HG03060 (cell line): ENCODE data around the gene LSS.
"Not testable (repeated sequence)": the region's sequence is repeated elsewhere in the genome, so short reads cannot be mapped to it uniquely, and the experiment has no call there.

Experiments used
- ATAC-seq: cut with Tn5 transposase; IDR thresholded peaks from one replicate; pipeline ENCODE4 v1.9.1; 2021; ENCODE audit warnings: low read depth, moderate number of reproducible peaks; ENCODE audit not compliant: unreplicated experiment

The LSS gene

DNA sequence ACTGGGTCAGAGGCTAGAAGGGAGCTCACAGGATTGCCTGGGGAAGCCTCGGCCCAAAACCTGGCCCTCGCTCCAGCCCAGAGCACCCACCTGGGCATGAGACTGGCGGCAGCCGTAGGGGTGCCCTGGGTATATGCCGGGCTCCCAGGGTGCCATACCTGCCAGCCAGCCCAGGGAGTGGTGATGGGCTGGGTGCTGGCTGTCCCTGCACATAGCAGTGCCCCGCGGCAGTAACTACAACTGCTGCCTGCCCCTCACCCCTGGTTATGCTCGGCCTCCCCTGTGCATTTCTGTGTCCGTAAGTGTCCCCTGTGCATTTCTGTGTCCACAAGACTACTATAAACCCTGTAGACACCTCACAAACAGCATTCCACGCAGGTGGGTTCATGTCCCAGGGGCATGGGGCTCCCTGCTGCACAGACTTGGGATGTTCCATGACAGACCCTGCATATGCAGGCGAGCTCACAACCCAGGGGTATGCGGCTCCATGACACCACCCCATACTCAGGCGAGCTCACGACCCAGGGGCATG, 38.5 kb downstream of the LSS start:
- no peak for ATAC-seq

DNA sequence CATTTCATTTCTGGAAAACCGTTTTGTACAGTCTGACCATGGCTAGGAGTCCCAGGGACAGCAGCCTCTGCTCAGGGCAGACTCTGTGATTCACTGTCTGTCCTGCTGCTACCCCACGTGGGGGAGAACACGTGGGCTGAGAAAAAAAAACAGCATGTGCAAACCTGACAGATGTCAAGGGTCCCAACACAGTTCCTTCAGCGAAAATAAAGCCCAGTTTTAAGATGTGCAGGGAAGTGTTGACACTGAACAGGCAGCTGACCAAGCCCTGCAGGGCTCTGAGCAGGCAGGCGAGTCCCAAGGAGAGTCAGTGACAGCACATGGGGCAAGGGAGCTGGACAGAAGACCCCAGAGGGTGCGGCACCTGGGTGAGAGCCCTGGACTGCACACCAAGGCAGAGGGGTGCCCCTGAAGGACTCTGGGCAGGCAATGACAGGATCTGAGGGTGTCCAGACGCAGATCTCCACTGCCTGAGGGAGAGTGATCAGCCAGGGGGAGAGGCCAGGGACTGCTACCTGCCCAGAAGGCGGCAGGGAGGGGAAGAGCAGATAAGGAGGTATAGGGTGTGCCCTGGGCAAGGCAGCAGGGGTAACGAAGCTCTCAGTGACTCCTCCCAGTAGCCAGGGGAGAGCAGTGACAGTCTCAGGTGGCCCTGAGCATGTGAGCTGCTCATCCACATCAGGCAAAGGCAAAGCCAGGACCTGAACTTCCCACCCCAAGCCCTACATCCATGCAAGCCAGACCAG, 39.2 kb downstream of the LSS start:
- ATAC-seq = no peak

DNA sequence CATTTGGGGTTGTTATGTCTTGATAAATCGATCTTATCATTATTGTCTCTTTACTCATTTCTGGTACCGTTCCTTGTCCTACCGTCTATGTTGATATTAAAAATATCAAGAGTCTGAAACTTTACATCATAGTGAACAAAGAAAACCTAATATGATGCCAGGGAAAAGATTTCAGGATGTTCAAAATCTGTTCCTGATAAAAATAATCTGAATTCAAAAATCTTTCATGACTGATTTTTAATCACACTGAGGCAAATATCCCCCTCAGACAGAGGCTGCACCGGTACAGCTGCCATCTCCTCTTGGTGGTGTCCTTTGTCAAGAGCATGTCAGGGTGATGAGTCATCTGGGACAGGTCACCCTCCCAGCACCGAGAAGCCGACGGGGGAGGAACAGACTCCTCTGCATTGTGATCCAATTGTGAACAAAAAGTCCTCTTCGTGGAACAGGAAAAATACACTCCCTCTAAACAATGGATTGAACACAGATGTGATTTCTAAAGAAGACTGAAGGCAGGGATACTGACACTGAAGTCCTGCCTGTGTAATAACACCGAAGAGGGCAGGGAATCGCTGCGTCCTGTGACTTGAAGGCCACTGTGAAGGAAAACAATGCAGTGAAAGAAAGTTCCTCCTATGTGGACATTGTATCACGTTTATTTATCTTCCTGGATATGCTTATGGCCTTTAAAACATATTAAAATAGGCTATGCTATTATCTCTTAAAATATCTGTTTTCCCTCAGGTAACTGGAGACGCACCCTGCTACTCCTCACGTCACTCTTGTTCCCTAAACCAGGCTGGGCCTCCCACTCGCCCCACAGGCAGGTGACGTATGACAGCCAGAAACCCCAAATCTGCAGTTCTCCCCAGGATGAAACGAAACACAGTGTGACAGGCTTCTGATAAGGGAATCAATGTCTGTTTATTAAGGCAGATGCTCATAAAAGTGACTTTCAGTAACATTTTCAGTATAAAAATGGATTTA, 40.1 kb downstream of the LSS start:
- no peak for ATAC-seq

DNA sequence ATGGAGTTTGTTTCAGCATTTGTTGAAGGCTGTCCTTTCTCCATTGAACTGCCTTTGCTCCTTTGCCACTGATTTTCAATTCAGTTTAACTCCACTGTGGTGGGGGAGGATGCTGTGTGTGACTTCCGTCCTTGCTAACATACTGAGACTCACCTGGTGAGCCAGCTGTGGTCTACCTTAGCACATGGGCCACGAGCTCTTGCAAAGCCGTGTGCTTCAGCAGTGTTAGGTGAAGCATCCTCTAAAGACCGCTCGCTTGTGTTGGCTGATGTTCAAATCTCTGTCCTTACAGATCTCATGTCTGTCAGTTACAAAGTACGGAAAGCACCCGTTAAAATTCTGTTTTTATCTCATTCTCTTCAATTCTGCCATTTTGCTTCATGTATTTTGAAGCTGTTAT, 40.8 kb downstream of the LSS start:
- no peak for ATAC-seq

DNA sequence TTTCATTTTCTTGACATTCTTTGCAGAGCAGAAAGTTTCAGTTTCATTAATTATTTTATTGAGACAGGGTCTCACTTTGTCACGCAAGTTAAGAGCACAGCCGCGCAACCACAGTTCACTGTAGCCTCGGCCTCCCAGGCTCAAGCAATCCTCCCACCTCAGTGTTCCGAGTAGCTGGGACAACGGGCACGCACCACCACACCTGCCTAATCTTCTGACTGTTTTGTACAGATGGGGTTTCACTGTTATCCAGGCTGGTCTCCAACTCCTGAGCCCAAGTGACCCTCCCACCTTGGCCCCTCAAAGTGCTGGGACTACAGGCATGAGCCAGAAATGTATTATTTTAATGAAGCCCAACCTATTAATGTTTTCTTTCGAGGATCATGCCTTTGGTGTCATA, 41.3 kb downstream of the LSS start:
- no peak for ATAC-seq

DNA sequence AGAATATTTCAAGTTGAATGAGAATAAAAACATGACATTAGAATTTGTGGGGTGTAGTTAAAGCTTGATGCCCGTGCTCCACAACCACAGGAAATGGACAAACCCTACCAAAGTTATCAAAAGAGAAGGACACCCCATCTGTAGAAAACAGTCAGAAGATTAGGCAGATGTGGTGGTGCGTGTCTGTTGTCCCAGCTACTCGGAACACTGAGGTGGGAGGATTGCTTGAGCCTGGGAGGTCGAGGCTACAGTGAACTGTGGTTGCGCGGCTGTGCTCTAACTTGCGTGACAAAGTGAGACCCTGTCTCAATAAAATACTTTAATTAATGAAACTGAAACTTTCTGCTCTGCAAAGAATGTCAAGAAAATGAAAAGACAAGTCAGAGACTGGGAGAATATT, 42.9 kb downstream of the LSS start:
- ATAC-seq = no peak

DNA sequence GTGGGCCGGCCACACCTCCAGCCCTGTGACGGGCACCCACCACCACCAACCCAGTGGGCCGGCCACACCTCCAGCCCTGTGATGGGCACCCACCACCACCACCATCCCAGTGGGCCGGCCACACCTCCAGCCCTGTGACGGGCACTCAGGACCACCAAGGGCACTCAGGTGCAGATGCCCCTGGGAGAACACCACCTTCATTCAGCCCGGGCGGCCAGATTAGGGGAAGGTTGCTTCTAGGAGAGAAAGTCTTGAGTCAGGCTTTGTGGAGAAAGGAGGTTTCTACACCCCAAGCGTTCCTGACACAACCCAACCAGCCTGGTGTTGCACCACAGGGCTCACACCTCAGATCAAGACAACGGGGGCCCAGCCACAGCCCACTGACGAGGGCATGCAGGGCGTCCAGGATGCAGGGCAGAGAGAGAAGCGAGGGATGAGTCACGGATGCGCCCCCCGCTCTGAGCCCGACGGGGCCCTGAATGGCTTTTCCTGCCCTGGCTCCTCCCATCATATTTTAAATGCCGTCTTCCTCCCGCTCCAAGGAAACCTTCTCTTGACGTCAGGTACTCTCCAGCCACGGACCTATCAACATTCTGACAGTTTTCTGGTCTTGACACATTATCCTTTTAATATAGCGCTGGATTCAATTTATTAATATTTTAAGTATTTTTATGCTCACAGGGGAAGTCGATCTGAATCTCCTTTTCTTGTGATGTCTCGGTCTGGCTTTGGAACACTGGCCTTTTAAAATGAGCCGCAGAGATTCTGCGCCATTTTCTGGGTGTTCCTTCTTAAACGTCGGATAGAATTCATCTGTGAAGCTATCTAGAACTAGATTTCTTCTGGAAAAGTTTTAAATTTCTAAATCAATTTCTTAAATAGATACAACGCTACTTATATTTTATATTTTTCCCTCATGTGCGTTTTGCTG, 43.7 kb downstream of the LSS start:
- no peak for ATAC-seq

DNA sequence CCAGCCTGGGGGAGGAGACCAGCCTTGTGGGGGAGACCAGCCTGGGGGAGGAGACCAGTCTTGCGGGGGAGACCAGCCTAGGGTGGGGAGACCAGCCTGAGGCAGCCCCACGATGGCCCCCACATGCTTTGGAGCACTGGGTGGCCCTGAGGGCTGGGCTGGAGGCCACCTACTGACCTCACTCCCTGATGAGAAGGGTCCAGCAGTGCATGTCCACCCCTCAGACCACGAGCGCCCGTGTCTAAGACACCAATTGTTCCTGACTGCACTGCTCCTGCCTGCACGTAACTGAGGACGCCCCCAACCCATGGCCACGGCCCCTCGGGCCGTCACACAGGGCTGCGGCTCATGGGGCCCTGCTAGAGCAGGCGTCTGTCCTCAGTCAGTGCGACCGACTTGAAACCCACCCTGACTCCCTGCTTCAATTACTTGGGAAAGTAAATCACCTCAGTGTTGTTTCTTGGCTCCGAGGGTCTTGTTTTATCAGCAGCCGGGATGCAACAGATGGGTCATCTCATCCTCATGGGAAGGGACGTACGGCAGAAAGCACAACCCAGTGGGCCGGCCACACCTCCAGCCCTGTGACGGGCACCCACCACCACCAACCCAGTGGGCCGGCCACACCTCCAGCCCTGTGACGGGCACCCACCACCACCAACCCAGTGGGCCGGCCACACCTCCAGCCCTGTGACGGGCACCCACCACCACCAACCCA, 44.5 kb downstream of the LSS start, which contains the start of gene SPATC1L:
Gene SPATC1L (minus strand): TSS at position 550 of the 715 bp plus-strand sequence. CDS start 1,643 bp downstream, outside the sequence.
- ATAC-seq = no peak

DNA sequence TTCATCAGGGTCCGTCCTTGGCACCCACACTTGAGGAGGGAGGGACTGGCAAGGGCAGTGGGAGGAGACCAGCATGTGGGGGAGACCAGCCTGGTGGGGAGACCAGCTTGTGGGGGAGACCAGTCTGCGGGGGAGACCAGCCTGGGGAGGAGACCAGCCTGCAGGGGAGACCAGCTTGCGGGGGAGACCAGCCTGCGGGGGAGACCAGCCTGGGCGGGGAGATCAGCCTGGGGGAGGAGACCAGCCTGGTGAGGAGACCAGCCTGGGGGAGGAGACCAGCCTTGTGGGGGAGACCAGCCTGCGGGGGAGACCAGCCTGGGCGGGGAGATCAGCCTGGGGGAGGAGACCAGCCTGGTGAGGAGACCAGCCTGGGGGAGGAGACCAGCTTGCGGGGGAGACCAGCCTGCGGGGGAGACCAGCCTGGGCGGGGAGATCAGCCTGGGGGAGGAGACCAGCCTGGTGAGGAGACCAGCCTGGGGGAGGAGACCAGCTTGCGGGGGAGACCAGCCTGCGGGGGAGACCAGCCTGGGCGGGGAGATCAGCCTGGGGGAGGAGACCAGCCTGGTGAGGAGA, 45.2 kb downstream of the LSS start:
- ATAC-seq = not testable (repeated sequence)

DNA sequence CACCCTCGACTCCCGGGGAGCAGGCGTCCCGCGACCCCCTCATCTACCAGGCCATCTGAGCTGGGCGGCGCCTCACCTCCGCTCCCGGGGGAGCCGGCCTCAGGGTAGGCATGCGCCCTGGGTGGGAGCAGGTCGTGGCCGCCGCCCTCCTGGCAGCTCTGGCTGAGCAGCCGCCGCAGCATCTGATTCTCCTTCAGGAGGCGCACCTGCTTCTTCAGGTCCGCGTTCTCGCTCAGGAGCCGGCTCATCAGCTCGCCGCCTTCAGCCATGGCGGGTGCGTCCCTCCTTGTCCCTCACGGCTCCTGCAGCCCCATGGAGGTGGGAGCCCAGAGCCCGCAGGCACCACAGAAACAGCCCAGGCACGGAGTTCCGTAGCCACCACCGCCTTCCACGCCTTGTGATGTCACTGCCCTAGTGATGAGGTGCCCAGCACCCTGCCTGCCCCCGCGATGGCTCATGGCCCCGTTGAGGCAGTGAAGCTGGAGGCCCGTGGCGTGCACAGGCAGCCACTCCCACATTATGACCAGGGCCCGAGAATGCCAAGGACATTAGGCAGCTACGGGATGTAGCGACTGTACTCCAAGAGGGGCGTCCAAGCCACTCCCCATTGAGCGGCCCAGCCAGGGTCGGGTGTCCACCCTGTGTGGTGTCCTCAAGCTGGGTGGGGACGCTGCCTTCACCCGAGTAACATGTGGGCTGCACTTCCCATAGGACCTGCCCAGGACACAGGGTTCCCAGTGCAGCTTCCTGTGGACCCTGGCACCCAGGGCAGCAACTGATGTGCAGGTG, 45.8 kb downstream of the LSS start:
- ATAC-seq = no peak

DNA sequence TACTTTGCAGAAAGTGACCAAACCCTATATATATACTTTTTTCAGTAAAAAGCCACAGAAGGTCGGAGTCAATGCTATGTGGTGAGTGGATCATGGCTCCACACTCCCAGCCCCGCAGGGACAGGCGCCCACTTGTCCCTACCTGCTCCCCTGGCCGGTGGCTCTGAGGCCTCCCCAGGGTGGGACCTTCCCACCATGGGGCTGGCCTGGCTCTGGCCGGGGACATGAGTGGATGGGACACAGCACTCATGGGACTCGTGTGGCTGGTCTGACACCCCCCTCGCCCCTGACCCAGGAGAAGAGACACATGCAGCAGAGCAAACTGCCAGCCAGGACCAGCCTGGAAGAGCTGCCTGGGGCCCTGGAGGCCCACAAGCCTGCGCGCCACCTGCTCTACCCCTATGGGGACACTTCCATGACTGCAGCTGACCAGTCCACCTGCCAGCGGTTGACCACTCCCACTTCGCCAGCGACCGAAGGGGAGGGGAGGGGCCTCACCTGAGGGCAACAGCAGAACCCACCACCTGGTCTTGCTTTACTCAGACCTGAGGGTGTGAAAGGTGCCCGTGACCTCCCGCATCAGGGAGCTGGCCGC, 46.5 kb downstream of the LSS start:
- ATAC-seq = no peak

DNA sequence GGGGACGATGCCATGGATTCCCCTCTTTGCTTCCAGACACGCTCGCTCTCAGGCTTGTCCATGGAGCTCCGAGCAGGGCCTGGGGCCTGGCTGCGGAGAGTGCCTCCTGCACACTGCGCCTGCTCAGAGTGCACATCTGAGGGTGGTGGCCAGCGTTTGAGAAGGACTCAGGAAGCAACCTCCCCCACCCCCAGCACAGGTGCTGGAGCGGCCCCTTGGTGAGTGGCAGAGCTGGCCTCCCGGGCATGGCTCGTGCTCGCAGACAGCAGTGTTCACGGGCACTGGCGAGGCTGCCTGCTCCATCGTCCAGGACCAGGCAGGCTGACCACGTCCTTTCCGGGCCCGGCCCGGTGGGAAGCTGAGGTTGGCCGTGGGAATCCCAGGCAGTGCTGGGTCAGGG, 47.1 kb downstream of the LSS start:
- ATAC-seq = no peak

DNA sequence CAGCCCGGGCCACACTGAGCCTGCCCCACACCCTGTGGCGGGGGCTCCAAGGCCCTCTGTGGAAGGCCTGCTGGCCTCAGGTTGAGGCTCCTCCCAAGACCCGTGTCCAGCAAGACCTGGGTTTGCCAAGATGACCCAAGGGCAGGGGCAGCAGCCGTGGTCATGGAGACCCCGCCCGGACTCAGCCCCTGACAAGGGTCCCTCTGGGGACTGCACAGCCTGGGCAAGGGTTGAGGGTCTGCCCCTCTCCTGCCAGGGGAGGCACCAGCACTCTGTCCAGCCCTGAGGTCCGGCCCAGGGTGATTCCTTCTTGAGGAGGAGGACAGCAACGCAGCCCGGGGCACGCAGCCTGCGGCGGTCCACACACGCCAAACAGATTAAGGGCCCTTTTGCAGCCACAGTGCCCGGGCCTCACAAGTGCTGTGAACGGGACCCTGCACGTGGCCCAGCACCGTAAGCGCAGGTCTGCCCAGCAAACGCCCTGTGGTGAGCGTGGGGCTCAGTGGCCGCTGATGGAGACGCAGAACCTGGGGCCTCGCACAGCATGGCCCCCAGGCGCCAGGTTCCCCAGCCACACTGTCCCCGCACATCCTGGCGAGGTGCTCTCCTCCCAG, 47.7 kb downstream of the LSS start:
- ATAC-seq = no peak

DNA sequence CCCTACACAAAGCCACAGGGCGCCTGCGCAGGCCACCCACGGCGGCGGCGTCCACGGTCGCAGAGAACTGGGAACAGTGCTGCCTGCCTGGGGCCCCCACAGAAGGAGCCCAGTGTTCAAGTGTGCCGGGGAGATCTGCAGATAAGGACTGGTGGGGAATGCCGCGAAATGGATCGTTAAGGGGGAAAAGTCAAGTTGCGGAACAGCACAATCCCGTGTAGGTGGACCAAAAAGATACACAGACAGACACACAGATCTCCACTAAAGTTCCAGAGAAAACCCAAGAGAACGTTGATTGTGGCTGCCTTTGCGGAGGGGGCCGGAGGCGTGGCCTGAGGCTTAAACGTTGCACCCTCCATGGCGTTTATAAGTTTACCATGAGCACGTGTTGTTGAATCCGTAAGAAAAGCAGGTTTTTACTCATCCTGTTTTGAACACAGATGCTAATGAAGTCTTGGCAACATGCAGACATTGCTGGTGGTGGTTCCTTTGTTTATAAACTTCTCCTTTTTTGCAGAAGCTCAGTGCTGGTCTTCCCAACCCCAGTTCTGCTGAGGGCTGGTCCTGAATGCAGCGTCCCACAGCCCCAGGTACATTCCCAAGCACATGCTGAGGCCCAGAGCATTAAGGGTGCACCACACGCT, 48.4 kb downstream of the LSS start:
- ATAC-seq = no peak

DNA sequence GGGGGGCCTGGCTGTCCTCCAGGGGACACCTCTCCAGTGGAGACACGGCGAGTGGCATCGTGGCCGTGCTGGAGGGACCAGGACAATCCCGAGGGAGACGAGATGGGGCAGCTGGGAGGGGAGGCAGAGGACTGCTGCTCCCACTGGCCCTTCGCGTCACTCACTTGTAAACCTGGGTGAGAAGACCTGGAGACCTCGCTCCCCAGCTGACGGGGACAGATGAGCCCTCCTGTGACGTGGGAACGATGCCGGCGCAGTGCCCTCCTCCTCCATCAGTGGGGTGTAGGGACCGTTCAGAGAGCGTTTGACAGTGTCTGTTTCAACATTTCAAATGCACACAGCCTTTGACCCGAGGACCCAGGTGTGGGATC, 48.9 kb downstream of the LSS start:
- ATAC-seq = no peak

DNA sequence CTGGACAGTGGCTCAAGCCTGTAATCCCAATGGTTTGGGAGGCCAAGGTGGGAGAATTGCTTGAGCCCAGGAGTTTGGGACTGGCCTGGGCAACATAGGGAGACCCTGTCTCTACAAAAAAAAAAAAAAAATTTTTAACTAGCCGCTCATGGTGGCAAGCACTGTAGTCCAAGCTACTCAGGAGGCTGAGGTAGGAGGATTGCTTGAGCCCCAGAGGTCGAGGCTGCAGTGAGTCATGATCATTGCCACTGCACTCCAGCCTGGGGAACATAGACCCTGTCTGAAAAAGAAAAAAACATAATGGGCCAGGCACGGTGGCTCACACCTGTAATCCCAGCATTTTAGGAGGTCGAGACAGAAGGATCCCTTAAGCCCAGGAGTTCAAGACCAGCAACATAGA, 49.6 kb downstream of the LSS start:
- no peak for ATAC-seq

DNA sequence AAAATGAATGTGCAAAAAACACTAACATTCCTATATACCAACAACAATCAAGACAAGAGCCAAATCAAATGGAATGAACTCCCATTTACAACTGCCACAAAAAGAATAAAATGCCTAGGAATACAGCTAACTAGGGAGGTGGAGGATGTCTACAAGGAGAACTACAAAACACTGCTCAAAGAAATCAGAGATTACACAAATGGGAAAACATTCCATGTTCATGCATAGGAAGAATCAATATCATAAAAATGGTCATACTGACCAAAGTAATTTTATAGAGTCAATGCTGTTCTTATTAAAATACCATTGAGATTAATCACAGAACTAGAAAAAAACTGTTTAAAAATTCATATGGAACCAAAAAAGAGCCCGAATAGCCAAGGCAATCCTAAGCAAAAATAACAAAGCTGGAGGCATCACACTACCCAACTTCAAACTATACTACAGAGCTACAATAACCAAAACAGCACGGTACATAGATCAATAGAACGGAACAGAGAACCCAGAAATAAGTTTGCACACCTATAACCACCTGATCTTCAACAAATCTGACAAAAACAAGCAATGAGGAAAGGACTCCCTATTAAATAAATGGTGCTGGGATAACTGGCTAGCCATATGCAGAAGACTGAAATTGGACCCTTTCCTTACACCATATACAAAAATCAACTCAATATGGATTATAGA, 52.0 kb downstream of the LSS start:
- not testable (repeated sequence) for ATAC-seq
